GM18517 (cell line): Measurements from ENCODE around the gene AADACL4.
"Not testable (repeated sequence)": the region's sequence is repeated elsewhere in the genome, so short reads cannot be mapped to it uniquely, and the experiment has no call there.

Source experiments
- ATAC-seq: cut with Tn5 transposase; IDR thresholded peaks from one replicate; pipeline ENCODE4 v1.9.1; 2021; ENCODE audit warnings: mild to moderate bottlenecking, moderate library complexity; ENCODE audit not compliant: unreplicated experiment

Gene AADACL4

GRCh38 chr1:12709091-12709491 lies 65.2 kb downstream of the AADACL4 start:
- no peak for ATAC-seq

- ATAC-seq: no peak
Measured at GRCh38 chr1:12709696-12710095, 65.8 kb downstream of the AADACL4 start.

DNA sequence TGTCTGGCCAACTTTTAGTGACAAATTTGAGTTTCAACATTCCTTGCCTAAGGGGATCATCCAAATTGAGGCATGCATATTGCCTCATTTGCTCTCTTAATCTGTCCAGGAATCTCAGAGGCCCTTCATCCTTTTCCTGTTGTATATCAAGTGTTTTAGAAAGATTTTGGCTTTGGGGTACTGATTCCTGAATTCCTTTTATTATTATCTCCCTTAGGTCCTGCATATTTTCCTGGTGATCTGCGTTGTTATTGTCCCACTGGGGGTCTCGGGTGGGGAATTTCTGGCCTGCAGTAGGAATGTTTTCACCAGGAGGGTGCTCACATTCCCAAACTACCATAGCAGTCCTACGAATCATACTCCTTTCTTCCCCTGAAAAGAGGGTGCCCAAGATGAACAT lies 67.7 kb downstream of the AADACL4 start:
- ATAC-seq: no peak

DNA sequence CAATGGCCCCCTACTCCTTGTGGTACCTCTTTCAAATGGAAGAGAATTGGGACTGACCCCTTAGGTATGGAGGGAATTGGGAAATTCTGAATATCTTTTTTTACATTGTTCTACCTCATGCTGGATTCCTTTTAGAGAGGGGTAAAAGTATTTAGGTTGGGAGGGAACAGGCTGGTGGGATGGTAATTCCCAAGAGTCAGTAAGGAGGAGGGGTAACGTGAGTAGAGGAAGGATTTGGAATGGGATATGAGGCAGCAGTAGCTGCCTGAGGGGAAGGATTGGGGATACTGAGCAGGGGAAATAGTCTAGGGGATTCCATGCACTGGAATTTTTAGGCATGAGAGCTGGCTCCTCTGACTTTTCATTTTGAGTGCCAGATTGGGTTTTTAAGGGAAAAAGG lies 68.2 kb downstream of the AADACL4 start:
- ATAC-seq: no peak

GRCh38 chr1:12712929-12713328 lies 69.0 kb downstream of the AADACL4 start:
- no peak for ATAC-seq

- not testable (repeated sequence) for ATAC-seq
Measured at GRCh38 chr1:12713651-12714050, 69.8 kb downstream of the AADACL4 start.

GRCh38 chr1:12714710-12715475 lies 71.0 kb downstream of the AADACL4 start:
- ATAC-seq: no peak

GRCh38 chr1:12715896-12716437 lies 72.1 kb downstream of the AADACL4 start, which contains the start of gene AADACL3:
Gene AADACL3, plus strand, starts transcription at chr1:12716110. Its CDS starts 67 bp downstream, at chr1:12716177.
- ATAC-seq: no peak
